GM19438 (cell line): ENCODE results near the gene ADGRG2.
"Not testable (repeated sequence)": the region's sequence is repeated elsewhere in the genome, so short reads cannot be mapped to it uniquely, and the experiment has no call there.

Experiments used
- ATAC-seq: cut with Tn5 transposase; IDR thresholded peaks from one replicate; pipeline ENCODE4 v1.9.1; 2021; ENCODE audit warnings: low read depth; ENCODE audit not compliant: unreplicated experiment

ADGRG2 gene

DNA sequence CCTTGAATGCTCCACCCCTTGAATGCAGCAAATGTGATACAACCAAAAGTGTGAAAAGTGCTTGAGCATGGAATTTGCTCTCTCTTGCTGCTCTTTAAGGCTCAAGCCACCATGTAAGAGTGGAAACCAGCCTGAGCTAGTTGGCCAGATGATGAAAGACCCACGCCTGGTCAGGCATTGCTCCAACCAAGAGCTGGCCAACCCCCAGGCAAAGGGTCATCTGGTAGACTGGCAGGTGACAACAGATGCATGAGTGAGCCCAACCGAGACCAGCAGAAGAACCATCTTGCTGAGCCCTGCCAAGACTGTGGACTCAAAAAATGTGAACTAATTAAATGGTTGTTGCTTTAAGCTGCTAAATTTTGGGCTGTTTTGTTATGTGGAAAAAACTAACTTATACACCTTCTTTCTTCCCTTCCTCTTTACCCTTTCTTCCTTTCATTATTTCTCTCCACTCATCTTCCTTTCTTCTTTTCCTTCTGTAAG, 32.7 kb downstream of the ADGRG2 start:
- ATAC-seq: no peak

DNA sequence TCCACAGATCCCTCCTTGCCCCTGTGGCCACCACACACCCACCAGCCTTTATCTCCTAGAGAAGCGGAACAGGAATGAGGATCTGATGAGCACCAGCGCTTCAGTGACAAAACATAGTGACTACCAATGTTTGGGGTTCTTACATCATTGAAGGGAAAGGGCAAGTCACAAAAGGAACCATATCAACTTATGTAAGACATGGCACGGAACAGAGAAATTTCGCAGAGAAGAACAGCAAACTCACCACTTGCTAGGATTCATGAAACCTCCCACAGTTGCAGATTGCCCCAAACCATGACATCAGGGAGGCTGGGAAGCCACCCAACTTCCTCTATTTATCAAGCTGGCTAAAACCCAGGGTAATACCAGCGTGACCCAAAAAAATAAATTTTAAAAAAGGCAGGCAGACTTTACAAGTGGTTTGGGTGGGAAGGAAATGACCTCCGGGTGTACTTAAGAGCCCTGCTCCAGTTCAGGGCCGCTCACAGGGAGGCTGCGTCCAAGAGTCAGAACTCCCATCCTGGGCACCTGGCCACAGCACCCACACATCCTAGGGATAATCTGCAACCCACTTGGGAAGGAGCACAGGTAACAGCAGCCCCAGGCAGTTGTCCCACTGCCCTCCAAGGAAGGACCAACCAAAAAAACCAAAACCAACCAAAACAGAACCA, 36.0 kb downstream of the ADGRG2 start:
- ATAC-seq: no peak

- no peak for ATAC-seq
Measured at GRCh38 chrX:19085666-19086065, 36.6 kb downstream of the ADGRG2 start.

DNA sequence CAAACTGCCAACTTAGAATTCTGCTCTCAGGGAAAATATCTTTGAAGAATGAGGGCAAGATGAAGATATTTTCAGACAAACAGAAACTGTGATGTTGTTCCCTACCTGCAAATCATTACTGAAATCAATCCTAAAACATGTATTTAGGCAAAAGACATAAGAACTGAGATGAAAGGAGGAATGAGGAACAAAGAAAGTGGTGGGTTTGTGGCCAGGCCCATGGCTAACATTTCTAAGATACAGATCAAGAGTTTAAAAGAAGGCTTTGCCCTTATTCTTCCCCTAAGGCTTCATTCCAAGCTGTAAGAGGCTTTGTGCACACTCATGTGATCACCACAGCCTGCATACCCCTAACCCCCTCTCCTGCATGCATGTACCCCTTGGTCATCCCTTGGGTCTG, 46.5 kb downstream of the ADGRG2 start:
- no peak for ATAC-seq

- no peak for ATAC-seq
Measured at GRCh38 chrX:19072372-19072771, 49.9 kb downstream of the ADGRG2 start.

GRCh38 chrX:19070555-19070994, 51.7 kb downstream of the ADGRG2 start:
- ATAC-seq: no peak

GRCh38 chrX:19066987-19067386, 55.3 kb downstream of the ADGRG2 start:
- ATAC-seq: not testable (repeated sequence)

GRCh38 chrX:19065535-19065934, 56.7 kb downstream of the ADGRG2 start:
- ATAC-seq: no peak

- ATAC-seq: no peak
Measured at GRCh38 chrX:19064175-19064574, 58.1 kb downstream of the ADGRG2 start.

DNA sequence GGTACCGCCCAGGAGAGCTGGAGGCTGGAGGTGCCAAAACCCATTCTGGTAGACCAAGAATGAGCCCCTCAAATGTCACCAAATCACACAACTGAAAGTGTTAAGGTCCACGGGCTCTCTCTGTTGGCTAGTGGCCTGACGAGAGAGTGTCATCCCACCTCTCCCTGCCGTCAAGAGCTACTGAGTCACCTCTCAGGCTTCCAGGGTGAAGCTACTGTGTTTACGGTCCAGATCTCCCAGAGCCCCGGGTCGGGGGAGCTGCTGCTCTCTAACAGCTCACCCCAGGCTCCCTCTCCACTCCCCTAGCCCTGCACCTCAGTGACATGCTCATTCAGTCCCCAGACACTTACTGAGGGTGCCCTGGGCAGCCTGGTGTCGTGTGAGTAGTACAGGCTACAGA, 59.2 kb downstream of the ADGRG2 start:
- no peak for ATAC-seq

GRCh38 chrX:19059067-19059466, 63.2 kb downstream of the ADGRG2 start:
- ATAC-seq: no peak

DNA sequence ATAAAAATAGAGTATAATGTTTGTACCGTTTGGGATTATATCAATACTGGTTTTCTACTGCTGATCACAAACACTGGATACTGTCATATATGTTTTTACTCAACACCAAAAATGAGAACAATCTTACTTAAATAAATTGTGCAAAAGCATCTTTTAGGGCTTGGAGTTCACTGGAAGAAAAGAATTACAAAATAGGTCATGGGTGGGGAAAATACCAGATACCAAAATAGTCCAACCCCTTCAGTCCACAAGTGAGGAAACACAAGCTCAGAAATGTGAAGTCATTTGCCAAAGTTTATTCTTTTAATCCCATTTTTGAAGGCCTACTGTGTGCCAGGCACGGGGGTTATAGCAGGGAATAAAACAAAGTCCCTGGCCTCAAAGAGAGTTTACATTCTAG, 64.4 kb downstream of the ADGRG2 start:
- no peak for ATAC-seq

DNA sequence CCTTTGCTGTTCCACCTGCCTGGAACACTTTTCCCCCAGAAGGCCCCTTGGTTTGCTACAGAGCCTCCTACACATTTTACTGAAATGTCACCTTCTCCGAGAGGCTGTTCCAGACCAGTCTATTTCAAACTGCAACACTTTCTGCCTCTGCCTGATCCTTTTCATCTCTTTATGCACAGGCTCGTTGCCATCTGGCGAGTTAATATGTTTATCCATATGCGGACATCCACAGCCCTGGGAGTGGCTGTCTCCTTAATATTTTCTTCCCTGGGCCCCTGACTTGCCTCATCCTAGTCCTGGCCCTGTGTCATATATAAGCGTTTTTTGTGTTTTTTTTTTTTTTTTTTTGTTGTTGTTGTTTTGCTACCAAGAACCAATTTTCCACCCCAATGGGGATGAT, 73.2 kb downstream of the ADGRG2 start:
- no peak for ATAC-seq

- no peak for ATAC-seq
Measured at GRCh38 chrX:19046343-19047215, 75.7 kb downstream of the ADGRG2 start.

DNA sequence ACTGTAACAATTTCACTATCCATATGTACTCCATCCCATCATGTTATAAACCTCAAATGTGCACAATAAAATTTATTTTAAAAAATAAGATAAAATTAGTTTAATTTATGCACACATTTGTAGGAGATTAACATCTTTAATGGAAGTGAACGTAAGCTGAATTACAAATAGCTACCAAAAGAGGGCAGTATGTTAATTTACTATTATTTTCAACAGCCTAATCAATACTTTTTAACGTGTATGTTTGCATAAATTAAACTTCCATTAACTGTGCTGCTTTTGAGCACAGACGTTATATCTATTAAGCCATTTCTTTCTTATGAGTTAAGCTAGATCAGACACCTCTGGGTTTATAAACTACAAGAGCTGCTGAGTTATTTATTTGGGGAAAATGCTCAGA, 81.9 kb downstream of the ADGRG2 start:
- ATAC-seq: no peak

GRCh38 chrX:19034025-19034424, 88.2 kb downstream of the ADGRG2 start:
- no peak for ATAC-seq

GRCh38 chrX:19030805-19031204, 91.5 kb downstream of the ADGRG2 start:
- ATAC-seq: no peak

DNA sequence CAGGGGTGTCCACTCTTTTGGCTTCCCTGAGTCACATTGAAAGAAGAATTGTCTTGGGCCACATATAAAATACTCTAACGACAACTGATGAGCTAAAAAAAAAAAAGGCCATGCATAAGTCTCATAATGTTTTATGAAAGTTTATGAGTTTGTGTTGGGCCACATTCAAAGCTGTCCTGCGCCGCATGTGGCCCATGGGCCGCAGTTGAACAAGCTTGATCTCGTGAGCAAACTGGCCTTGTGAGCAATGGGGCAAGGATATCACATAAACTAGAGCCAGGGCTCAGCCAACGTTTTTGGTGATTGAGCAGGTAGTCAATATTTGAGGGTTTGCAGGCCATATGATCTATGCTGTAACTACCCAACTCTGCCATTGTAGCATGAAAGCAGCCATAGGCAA, 93.7 kb downstream of the ADGRG2 start:
- no peak for ATAC-seq

- no peak for ATAC-seq
Measured at GRCh38 chrX:19024366-19024765, 97.9 kb downstream of the ADGRG2 start.

GRCh38 chrX:19019996-19020395, 102.3 kb downstream of the ADGRG2 start:
- no peak for ATAC-seq

DNA sequence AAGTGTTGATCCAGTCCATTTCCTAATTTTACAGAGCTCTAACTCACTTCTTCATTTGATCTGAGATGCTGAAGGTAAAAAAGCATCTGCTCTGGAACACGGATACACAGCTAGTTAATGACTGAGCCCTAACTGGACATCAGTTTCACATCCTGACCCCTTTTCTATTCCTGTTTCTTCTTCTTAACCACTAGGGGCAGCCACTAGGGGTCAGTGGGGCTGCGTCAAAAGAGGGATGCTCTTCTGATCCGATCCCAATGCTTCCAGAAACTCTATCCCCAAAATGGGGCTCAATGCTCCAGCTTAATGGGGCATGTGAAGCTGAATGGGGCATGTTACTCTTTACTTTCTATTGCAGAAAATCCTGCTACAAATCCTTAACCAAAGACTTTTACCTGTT, 105.0 kb downstream of the ADGRG2 start:
- peak; percentile 68 for ATAC-seq

GRCh38 chrX:19016614-19017013, 105.7 kb downstream of the ADGRG2 start:
- ATAC-seq: not testable (repeated sequence)
